ENCODE measurements around the gene OSBP2.
"Not testable (repeated sequence)": the region's sequence is repeated elsewhere in the genome, so short reads cannot be mapped to it uniquely, and the experiment has no call there.

The OSBP2 gene

GRCh38 chr22:30763815-30764673 is 69.4 kb downstream of the OSBP2 start:
- DNase-seq (ENCODE audit: low read depth in 2 of 2) = no peak

- DNase-seq (ENCODE audit: low read depth in 2 of 2) = no peak
These were observed 73.0 kb downstream of the OSBP2 start for GRCh38 chr22:30767661-30768060.

GRCh38 chr22:30770716-30771115 is 76.0 kb downstream of the OSBP2 start:
- DNase-seq (ENCODE audit: low read depth in 2 of 2) = no peak

GRCh38 chr22:30773919-30774318 is 79.2 kb downstream of the OSBP2 start:
- DNase-seq (ENCODE audit: low read depth in 2 of 2) = no peak

- no peak for DNase-seq (ENCODE audit: low read depth in 2 of 2)
These were observed 79.9 kb downstream of the OSBP2 start for GRCh38 chr22:30774566-30774965.

GRCh38 chr22:30776476-30776875 is 81.8 kb downstream of the OSBP2 start:
- no peak for DNase-seq (ENCODE audit: low read depth in 2 of 2)

GRCh38 chr22:30777146-30777545 is 82.5 kb downstream of the OSBP2 start:
- not testable (repeated sequence) for DNase-seq (ENCODE audit: low read depth in 2 of 2)

- no peak for DNase-seq (ENCODE audit: low read depth in 2 of 2)
These were observed 82.9 kb downstream of the OSBP2 start for GRCh38 chr22:30777587-30777986.

GRCh38 chr22:30778261-30778660 is 83.6 kb downstream of the OSBP2 start:
- DNase-seq (ENCODE audit: low read depth in 2 of 2) = no peak

- DNase-seq (ENCODE audit: low read depth in 2 of 2) = no peak
These were observed 85.4 kb downstream of the OSBP2 start for GRCh38 chr22:30780026-30780425.

GRCh38 chr22:30781271-30781875 is 86.7 kb downstream of the OSBP2 start:
- no peak for DNase-seq (ENCODE audit: low read depth in 2 of 2)

GRCh38 chr22:30782613-30783012 is 87.9 kb downstream of the OSBP2 start:
- DNase-seq (ENCODE audit: low read depth in 2 of 2) = no peak

GRCh38 chr22:30783021-30783420 is 88.3 kb downstream of the OSBP2 start:
- no peak for DNase-seq (ENCODE audit: low read depth in 2 of 2)

GRCh38 chr22:30785527-30785926 is 90.9 kb downstream of the OSBP2 start:
- no peak for DNase-seq (ENCODE audit: low read depth in 2 of 2)

- no peak for DNase-seq (ENCODE audit: low read depth in 2 of 2)
These were observed 95.7 kb downstream of the OSBP2 start for GRCh38 chr22:30790366-30790765.

- DNase-seq (ENCODE audit: low read depth in 2 of 2) = no peak
These were observed 97.8 kb downstream of the OSBP2 start for GRCh38 chr22:30792456-30792855.

- no peak for DNase-seq (ENCODE audit: low read depth in 2 of 2)
These were observed 100.4 kb downstream of the OSBP2 start for GRCh38 chr22:30795118-30795517.

GRCh38 chr22:30801695-30802094 is 107.0 kb downstream of the OSBP2 start:
- no peak for DNase-seq (ENCODE audit: low read depth in 2 of 2)

GRCh38 chr22:30802202-30803166 is 107.8 kb downstream of the OSBP2 start:
- DNase-seq (ENCODE audit: low read depth in 2 of 2) = peak in 1 of 2 donors; percentile 21

- no peak for DNase-seq (ENCODE audit: low read depth in 2 of 2)
These were observed 109.0 kb downstream of the OSBP2 start for GRCh38 chr22:30803679-30804078.

- no peak for DNase-seq (ENCODE audit: low read depth in 2 of 2)
These were observed 110.0 kb downstream of the OSBP2 start for GRCh38 chr22:30804626-30805025.

- DNase-seq (ENCODE audit: low read depth in 2 of 2) = no peak
These were observed 111.8 kb downstream of the OSBP2 start for GRCh38 chr22:30806391-30806861.

All from stimulated activated CD8-positive, alpha-beta memory T cell treated with anti-CD3 and anti-CD28 coated beads, Interleukin-7, amount 100 ng/mL, for 1 hour (primary cell).